IMR-90 (cell line): Measurements from ENCODE around the gene PLA2G2E.

Source experiments
- BHLHE40 ChIP-seq: fragments of 150-350 bp; IDR thresholded peaks from 2 replicates; pipeline ENCODE4 v1.6.1; 2016; ENCODE audit warnings: mild to moderate bottlenecking, low read depth, low read length
- CEBPB ChIP-seq: IDR thresholded peaks from 2 replicates; pipeline ENCODE4 v1.6.1; 2012; ENCODE audit warnings: low read depth, low read length, improper control_type of control experiment
- CTCF ChIP-seq: conservative IDR thresholded peaks from 2 replicates; pipeline ENCODE4 v1.5.1; 2012; ENCODE audit warnings: mild to moderate bottlenecking, low read depth, low read length, improper control_type of control experiment
- ELK1 ChIP-seq: fragments of 150-350 bp; IDR thresholded peaks from 2 replicates; pipeline ENCODE4 v1.6.1; 2016; ENCODE audit warnings: low read depth, mild to moderate bottlenecking, low read length, moderate library complexity, borderline replicate concordance
- MAZ ChIP-seq: IDR thresholded peaks from 2 replicates; pipeline ENCODE4 v1.6.1; 2012; ENCODE audit warnings: low read depth, mild to moderate bottlenecking, low read length, improper control_type of control experiment, moderate library complexity, borderline replicate concordance
- POLR2A ChIP-seq: IDR thresholded peaks from 2 replicates; pipeline ENCODE4 v1.6.1; 2012; ENCODE audit warnings: mild to moderate bottlenecking, low read depth, low read length

- no peak for TF ChIP-seq POLR2A
- TF ChIP-seq CTCF, result no peak
- TF ChIP-seq MAZ, result no peak
- TF ChIP-seq ELK1, result no peak
- no peak for TF ChIP-seq CEBPB
- TF ChIP-seq BHLHE40, result no peak
These were observed 33.8 kb downstream of the PLA2G2E start for GRCh38 chr1:19889656-19890055.
